Esophagus (tissue), 2 donors: ENCODE data around the gene FLNB. TPM values are rescaled to one million over a fixed set of nuclear protein-coding genes. Genes with fewer than 3 reads are reported as not detected.

ENCODE experiments used
- H3K27ac ChIP-seq, 2 donors: one replicate each; pipeline ENCODE4 v1.5.1; 2013; ENCODE audit warnings: low read depth in 2 of 2, mild to moderate bottlenecking in 2 of 2, inconsistent platforms in 1 of 2, low read length in 1 of 2, moderate library complexity in 1 of 2
- H3K27me3 ChIP-seq, 2 donors: one replicate each; pipeline ENCODE4 v1.6.1; 2013; ENCODE audit warnings: low read length in 2 of 2, control low read depth in 1 of 2, mild to moderate bottlenecking in 1 of 2; ENCODE audit not compliant: insufficient read depth in 2 of 2, control insufficient read depth in 1 of 2
- H3K36me3 ChIP-seq, 2 donors: one replicate each; pipeline ENCODE4 v1.6.1; 2013; ENCODE audit warnings: low read length in 1 of 2; ENCODE audit not compliant: control insufficient read depth in 2 of 2, insufficient read depth in 2 of 2
- H3K4me1 ChIP-seq, 2 donors: one replicate each; pipeline ENCODE4 v1.6.1; 2013; ENCODE audit warnings: low read length in 1 of 2; ENCODE audit not compliant: control insufficient read depth in 2 of 2, insufficient read depth in 2 of 2
- H3K4me3 ChIP-seq, 2 donors: one replicate each; pipeline ENCODE4 v1.5.1; 2013; ENCODE audit warnings: low read length in 2 of 2, mild to moderate bottlenecking in 2 of 2, low read depth in 1 of 2, moderate library complexity in 1 of 2
- H3K9me3 ChIP-seq, 2 donors: one replicate each; pipeline ENCODE4 v1.6.1; 2013; ENCODE audit warnings: mild to moderate bottlenecking in 2 of 2, low read depth in 1 of 2, low read length in 1 of 2, moderate library complexity in 1 of 2; ENCODE audit not compliant: control insufficient read depth in 2 of 2, insufficient read depth in 1 of 2
- WGBS, 2 donors: extraction: QIAGEN DNeasy Blood & Tissue Kit; methylation state at CpG; one replicate each; pipeline ENCODE4 v1.1.7; 2013; 5-methylcytosine and 5-hydroxymethylcytosine counted together
- polyA plus RNA-seq, 2 donors: library from polyadenylated mRNA; stranded (reverse); fragments of 200-250 nt; gene quantifications; one replicate each; pipeline ENCODE4 v1.2.3, GENCODE V29; 2013
- donor health status: healthy with polysubstance abuse.
- donor health status: Bipolar disorder and iron deficiency.

FLNB gene
- polyA plus RNA-seq, 2 donors, result 50.8 to 52.5 TPM

DNA sequence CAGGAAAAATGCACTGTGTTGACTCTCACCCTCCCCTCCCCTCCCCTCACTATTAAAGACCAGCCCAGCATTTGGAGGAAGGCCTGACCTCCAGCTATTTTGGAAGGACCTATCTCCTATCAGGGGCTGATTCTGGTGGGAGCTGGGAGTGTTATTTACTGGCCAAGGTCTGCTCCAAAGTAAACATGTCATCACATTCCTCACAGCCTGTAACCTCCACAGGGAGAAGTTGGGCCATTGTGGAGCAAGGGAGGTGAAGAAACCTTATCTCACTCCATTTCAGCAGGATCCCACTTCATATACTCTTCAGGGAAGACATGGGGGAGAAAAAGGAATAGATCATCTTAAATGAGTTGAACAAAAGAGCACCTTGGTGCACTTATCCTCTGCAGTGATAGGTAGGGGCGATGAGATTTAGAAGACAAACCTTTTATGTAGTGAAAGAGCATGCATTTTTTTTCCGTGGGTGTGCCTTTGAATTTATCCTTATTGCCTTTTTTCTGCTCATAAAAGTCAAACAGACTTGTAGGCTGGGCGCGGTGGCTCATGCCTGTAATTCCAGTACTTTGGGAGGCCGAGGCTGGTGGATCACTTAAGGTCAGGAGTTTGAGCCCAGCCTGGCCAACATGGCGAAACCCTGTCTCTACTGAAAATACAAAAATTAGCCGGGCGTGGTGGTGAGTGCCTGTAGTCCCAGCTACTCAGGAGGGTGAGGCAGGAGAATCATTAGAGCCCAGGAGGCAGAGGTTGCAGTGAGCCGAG is 15.6 kb upstream of the FLNB start:
- H3K36me3 ChIP-seq, result no peaks in the 10 kb centered on the region
- no peak overlapping the region for H3K27ac ChIP-seq
- WGBS, 2 donors, result 89 to 92% methylated on average over 9 of the region's 9 CpGs
- H3K9me3 ChIP-seq, result no peaks in the 10 kb centered on the region
- no peak overlapping the region for H3K4me3 ChIP-seq
- no peaks in the 10 kb centered on the region for H3K27me3 ChIP-seq
- no peaks in the 10 kb centered on the region for H3K4me1 ChIP-seq

GRCh38 chr3:57998366-57999283 is 9.6 kb upstream of the FLNB start:
- H3K27me3 ChIP-seq, result no peaks in the 10 kb centered on the region
- no peaks in the 10 kb centered on the region for H3K9me3 ChIP-seq
- H3K4me1 ChIP-seq, result peaks cover 0 to 2% of the 10 kb centered on the region in 2 donors
- H3K36me3 ChIP-seq, result no peaks in the 10 kb centered on the region
- H3K4me3 ChIP-seq, result no peak overlapping the region
- 39 to 57% methylated on average over 10 of the region's 10 CpGs for WGBS, 2 donors
- H3K27ac ChIP-seq, result peak overlapping the region in 1 of 2 donors; percentile 42

- 87 to 88% methylated on average over 11 of the region's 11 CpGs for WGBS, 2 donors
- Histone ChIP-seq H3K27ac (no peak overlapping the region), H3K36me3 (no peaks in the 10 kb centered on the region), H3K4me3 (no peak overlapping the region), H3K9me3 (no peaks in the 10 kb centered on the region), H3K27me3 (no peaks in the 10 kb centered on the region), H3K4me1 (peaks cover 0 to 2% of the 10 kb centered on the region in 2 donors)
Observed at GRCh38 chr3:57999417-58000115, 8.7 kb upstream of the FLNB start.

DNA sequence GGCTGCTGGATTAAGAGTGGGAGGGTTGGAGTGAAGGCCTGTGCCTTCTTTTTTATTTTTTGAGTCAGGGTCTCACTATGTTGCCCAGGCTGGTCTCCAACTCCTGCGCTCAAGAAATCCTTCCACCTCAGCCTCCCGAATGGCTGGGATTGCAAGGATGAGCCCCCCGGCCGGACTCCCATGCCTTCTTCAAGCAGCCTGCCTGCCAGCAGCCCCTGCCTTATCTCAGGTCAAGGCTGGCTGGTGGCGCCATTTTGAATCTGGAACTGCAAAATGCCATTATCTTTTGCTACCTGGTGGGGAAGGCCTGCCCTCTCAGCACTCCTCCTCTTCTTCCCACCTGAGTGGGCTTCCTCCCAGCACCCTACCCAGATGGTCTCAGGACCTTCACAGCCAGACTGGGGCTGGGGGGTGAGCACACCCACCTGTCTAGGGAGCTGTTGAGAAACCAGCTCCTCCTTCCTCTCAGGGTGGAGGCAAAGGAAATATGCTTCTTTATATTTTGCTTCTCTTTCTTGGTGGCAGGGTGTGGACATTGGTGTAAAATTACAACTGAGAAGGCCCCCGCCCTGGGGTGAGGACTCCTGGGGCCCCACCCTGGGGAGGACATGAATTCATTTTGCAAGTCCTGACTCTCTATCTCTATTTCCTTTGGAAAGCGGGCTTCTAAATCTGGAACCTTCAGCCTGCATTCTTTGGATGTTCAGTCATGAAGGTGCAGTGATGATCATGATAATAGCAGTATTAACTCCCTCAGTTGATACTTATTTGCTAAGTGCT is 7.7 kb upstream of the FLNB start:
- Histone ChIP-seq H3K9me3 (no peaks in the 10 kb centered on the region), H3K36me3 (no peaks in the 10 kb centered on the region), H3K27me3 (no peaks in the 10 kb centered on the region), H3K4me1 (peaks cover 0 to 2% of the 10 kb centered on the region in 2 donors), H3K4me3 (no peak overlapping the region), H3K27ac (peak overlapping the region in 1 of 2 donors; percentile 19)
- WGBS, 2 donors, result 86 to 91% methylated on average over 7 of the region's 7 CpGs

DNA sequence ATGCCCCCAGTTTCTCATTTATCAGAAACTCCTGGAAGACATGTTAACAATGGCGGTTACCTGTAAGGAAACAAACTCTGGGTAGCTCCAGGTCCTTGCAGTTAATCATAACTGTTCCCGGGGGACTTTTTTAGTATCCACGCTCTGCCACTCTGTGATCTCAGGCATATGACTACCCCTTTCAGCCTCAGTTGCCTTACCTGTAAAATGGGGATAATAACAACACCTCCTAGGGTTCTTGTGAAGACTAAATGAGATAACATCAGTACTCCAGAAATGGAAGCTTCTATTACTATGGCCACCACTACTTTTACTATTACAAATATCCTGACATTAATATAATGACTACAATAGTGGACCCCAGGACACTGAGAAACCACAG is 7.1 kb upstream of the FLNB start:
- Histone ChIP-seq H3K9me3 (no peaks in the 10 kb centered on the region), H3K4me3 (no peak overlapping the region), H3K4me1 (peaks cover 0 to 2% of the 10 kb centered on the region in 2 donors), H3K27ac (no peak overlapping the region), H3K36me3 (no peaks in the 10 kb centered on the region), H3K27me3 (no peaks in the 10 kb centered on the region)
- 88 to 89% methylated on average over 3 of the region's 3 CpGs for WGBS, 2 donors

DNA sequence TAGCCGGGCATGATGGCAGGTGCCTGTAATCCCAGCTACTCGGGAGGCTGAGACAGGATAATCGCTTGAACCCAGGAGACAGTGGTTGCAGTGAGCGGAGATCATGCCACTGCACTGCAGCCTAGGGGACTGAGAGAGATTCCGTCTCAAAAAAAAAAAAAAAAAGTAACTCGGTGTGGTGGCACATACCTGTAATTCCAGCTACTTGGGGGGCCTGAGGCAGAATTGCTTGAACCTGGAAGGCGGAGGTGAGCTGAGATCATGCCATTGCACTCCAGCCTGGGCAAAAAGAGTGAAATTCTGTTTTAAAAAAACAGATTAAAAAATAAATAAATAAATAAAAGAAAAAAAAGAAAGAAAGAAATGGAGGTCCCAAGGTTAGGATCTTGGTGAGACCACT is 6.2 kb upstream of the FLNB start:
- H3K27ac ChIP-seq, result no peak overlapping the region
- H3K27me3 ChIP-seq, result no peaks in the 10 kb centered on the region
- H3K4me3 ChIP-seq, result no peak overlapping the region
- no peaks in the 10 kb centered on the region for H3K9me3 ChIP-seq
- no peaks in the 10 kb centered on the region for H3K36me3 ChIP-seq
- WGBS, 2 donors, result 91% methylated on average over 7 of the region's 7 CpGs
- peaks cover 0 to 2% of the 10 kb centered on the region in 2 donors for H3K4me1 ChIP-seq

GRCh38 chr3:58003093-58003492 is 5.1 kb upstream of the FLNB start:
- no peak overlapping the region for H3K27ac ChIP-seq
- H3K27me3 ChIP-seq, result no peaks in the 10 kb centered on the region
- 61 to 80% methylated on average over 5 of the region's 5 CpGs for WGBS, 2 donors
- no peak overlapping the region for H3K4me3 ChIP-seq
- no peaks in the 10 kb centered on the region for H3K9me3 ChIP-seq
- peaks cover 0 to 2% of the 10 kb centered on the region in 2 donors for H3K4me1 ChIP-seq
- H3K36me3 ChIP-seq, result no peaks in the 10 kb centered on the region

DNA sequence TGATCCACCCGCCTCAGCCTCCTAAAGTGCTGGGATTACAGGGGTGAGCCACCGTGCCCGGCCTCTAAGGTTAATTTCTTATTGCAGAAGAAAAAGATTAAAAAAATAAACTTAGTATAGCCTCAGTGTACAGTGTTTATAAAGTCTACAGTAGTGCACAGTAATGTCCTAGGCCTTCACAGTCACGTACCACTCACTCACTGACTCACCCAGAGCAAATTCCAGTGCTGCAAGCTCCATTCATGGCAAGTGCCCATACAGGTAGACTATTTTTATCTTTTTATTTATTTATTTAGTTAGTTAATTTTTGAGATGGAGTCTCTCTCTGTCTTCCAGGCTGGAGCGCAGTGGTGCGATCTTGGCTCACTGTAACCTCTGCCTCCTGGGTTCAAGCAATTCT is 3.2 kb upstream of the FLNB start:
- peaks cover 5 to 6% of the 10 kb centered on the region in 2 donors for H3K4me1 ChIP-seq
- H3K27ac ChIP-seq, result peak overlapping the region in 1 of 2 donors; percentile 40
- 76 to 83% methylated on average over 6 of the region's 6 CpGs for WGBS, 2 donors
- H3K27me3 ChIP-seq, result no peaks in the 10 kb centered on the region
- H3K36me3 ChIP-seq, result no peaks in the 10 kb centered on the region
- H3K4me3 ChIP-seq, result no peak overlapping the region
- no peaks in the 10 kb centered on the region for H3K9me3 ChIP-seq

- Histone ChIP-seq H3K9me3 (no peaks in the 10 kb centered on the region), H3K27me3 (no peaks in the 10 kb centered on the region), H3K4me3 (no peak overlapping the region), H3K4me1 (peaks cover 6 to 10% of the 10 kb centered on the region in 2 donors), H3K27ac (peak overlapping the region; percentile 64 to 68), H3K36me3 (no peaks in the 10 kb centered on the region)
- WGBS, 2 donors, result 58 to 68% methylated on average over 2 of the region's 2 CpGs
Observed at GRCh38 chr3:58005669-58006068, 2.6 kb upstream of the FLNB start.
